Osteoblast (primary cell): ENCODE measurements around the gene ZSCAN18. TPM values are rescaled to one million over a fixed set of nuclear protein-coding genes. Genes with fewer than 3 reads are reported as not detected.

Source experiments
- DNase-seq: peaks from one replicate; pipeline ENCODE4 v3.0.0; 2011; ENCODE audit warnings: low spot score, mixed read lengths; ENCODE audit not compliant: insufficient read length; ENCODE audit errors: missing footprints
- H2AFZ ChIP-seq: 2 replicates; pipeline ENCODE4 v1.6.0; 2011; ENCODE audit warnings: mild to moderate bottlenecking, low read length
- H3K27ac ChIP-seq: 2 replicates; pipeline ENCODE4 v1.5.1; 2011; ENCODE audit warnings: mild to moderate bottlenecking, low read depth, low read length, moderate library complexity
- H3K27me3 ChIP-seq: 2 replicates; pipeline ENCODE4 v1.6.0; 2012; ENCODE audit warnings: mild to moderate bottlenecking, control low read depth, inconsistent platforms, low read length, moderate library complexity; ENCODE audit not compliant: insufficient read depth
- H3K36me3 ChIP-seq: 2 replicates; pipeline ENCODE4 v1.5.1; 2011; ENCODE audit warnings: mild to moderate bottlenecking, low read length, control low read depth, moderate library complexity; ENCODE audit not compliant: insufficient read depth
- H3K4me1 ChIP-seq: 2 replicates; pipeline ENCODE4 v1.5.1; 2011; ENCODE audit warnings: mild to moderate bottlenecking, low read length, control low read depth, moderate library complexity; ENCODE audit not compliant: insufficient read depth
- H3K4me2 ChIP-seq: 2 replicates; pipeline ENCODE4 v1.6.0; 2011; ENCODE audit warnings: mild to moderate bottlenecking, low read length; ENCODE audit not compliant: insufficient read depth
- H3K4me3 ChIP-seq: fragments of 200-600 bp; sonication (generic); 3 replicates; pipeline ENCODE4 v1.5.1; 2012; ENCODE audit warnings: mild to moderate bottlenecking, low read length, inconsistent platforms; ENCODE audit not compliant: insufficient read depth
- H3K79me2 ChIP-seq: 2 replicates; pipeline ENCODE4 v1.6.0; 2012; ENCODE audit warnings: mild to moderate bottlenecking, low read length, control low read depth, inconsistent platforms; ENCODE audit not compliant: insufficient read depth
- H3K9me3 ChIP-seq: 2 replicates; pipeline ENCODE4 v1.5.1; 2011; ENCODE audit warnings: low read depth, low read length, control low read depth
- H4K20me1 ChIP-seq: 2 replicates; pipeline ENCODE4 v1.6.0; 2012; ENCODE audit warnings: mild to moderate bottlenecking, low read length, control low read depth; ENCODE audit not compliant: insufficient read depth
- total RNA-seq: library from RNA; depleted of rRNA; stranded (reverse); fragments of >200 nt; gene quantifications from 2 replicates; pipeline ENCODE4 v1.2.3, GENCODE V29; 2012
- TF ChIP-seq, protein P1 (sequence below): IDR thresholded peaks from 2 replicates; pipeline ENCODE4 v1.5.1; 2011; ENCODE audit warnings: mild to moderate bottlenecking, low read depth, low read length, moderate library complexity; ENCODE audit errors: extremely low read depth

ZSCAN18 gene
- total RNA-seq, 1 donor = 60.4 TPM

DNA sequence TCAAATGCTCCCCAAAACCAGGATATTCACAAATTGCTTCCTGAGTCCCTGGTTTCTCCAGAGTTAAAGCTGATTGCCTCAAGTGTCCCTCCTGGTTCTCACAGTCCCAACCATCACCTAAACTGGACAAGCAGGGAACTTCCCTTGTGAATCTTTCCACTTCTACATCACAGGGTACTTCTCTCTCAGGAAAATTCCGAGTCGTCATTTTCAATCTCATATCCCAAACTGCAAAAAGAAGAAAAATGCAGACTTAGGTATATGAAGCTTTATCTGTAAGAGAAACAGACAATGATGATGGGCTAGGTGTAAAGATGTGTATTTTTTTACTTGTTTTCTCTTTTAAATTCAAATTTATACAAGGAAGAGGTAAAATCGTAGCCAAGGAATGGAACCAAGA, 31.3 kb upstream of the ZSCAN18 start:
- H3K9me3 ChIP-seq = peaks cover 58% of the 10 kb centered on the region
- H3K27ac ChIP-seq = no peak overlapping the region
- peaks cover 39% of the 10 kb centered on the region for H3K36me3 ChIP-seq
- H3K4me2 ChIP-seq = no peak overlapping the region
- no peak overlapping the region for H2AFZ ChIP-seq
- no peak for DNase-seq
- H4K20me1 ChIP-seq = no peaks in the 10 kb centered on the region
- no peaks in the 10 kb centered on the region for H3K79me2 ChIP-seq
- no peak overlapping the region for H3K4me3 ChIP-seq
- no peaks in the 10 kb centered on the region for H3K27me3 ChIP-seq
- TF ChIP-seq, protein P1, sequence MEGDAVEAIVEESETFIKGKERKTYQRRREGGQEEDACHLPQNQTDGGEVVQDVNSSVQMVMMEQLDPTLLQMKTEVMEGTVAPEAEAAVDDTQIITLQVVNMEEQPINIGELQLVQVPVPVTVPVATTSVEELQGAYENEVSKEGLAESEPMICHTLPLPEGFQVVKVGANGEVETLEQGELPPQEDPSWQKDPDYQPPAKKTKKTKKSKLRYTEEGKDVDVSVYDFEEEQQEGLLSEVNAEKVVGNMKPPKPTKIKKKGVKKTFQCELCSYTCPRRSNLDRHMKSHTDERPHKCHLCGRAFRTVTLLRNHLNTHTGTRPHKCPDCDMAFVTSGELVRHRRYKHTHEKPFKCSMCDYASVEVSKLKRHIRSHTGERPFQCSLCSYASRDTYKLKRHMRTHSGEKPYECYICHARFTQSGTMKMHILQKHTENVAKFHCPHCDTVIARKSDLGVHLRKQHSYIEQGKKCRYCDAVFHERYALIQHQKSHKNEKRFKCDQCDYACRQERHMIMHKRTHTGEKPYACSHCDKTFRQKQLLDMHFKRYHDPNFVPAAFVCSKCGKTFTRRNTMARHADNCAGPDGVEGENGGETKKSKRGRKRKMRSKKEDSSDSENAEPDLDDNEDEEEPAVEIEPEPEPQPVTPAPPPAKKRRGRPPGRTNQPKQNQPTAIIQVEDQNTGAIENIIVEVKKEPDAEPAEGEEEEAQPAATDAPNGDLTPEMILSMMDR = no peak
- no peaks in the 10 kb centered on the region for H3K4me1 ChIP-seq

DNA sequence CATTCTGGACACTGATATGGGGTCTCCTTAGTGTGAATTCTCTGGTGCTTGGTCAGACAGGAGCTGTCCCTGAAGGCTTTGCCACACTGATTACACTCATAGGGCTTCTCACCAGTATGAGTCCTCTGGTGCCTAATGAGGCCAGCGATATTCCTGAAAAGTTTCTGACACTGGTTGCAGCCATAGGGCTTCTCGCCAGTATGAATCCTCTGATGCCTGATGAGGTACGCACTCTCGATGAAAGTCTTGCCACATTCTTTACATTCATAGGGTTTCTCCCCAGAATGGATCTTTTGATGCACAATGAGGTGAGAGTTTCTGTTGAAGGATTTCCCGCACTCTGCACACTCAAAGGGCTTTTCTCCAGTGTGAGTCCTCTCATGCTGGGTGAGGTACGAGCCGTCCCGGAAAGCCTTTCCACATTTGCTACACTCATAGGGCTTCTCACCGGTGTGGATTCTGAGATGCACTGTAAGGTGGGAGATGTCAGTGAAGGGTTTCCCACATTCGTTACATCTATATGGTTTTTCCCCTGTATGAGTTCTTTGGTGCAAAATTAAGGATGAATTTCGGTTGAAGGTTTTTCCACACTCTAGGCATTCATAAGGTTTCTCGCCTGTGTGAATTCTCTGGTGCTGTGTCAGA, 30.1 kb upstream of the ZSCAN18 start:
- Histone ChIP-seq H3K36me3 (peaks cover 35% of the 10 kb centered on the region), H3K4me3 (no peak overlapping the region), H3K4me2 (no peak overlapping the region), H3K27ac (no peak overlapping the region), H3K79me2 (no peaks in the 10 kb centered on the region), H3K27me3 (no peaks in the 10 kb centered on the region), H3K4me1 (no peaks in the 10 kb centered on the region), H3K9me3 (peaks cover 58% of the 10 kb centered on the region), H2AFZ (no peak overlapping the region), H4K20me1 (no peaks in the 10 kb centered on the region)
- TF ChIP-seq, protein P1 = no peak
- no peak for DNase-seq

DNA sequence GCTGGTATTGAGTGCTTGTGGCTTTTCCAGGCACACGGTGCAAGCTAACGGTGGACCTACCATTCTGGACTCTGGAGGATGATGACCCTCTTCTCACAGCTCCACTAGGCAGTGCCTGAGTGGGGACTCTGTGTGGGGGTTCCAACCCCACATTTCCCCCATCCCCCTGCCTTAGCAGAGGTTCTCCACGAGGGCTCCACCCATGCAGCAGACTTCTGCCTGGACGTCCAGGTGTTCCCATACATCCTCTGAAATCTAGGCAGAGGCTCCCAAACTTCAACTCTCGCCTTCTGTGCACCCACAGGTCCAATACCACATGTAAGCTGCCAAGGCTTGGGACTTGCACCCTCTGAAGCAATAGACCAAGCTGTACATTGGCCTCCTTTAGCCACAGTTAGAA, 25.3 kb upstream of the ZSCAN18 start:
- H3K79me2 ChIP-seq = no peaks in the 10 kb centered on the region
- H3K27ac ChIP-seq = no peak overlapping the region
- no peak overlapping the region for H3K4me3 ChIP-seq
- no peaks in the 10 kb centered on the region for H3K27me3 ChIP-seq
- peaks cover 58% of the 10 kb centered on the region for H3K9me3 ChIP-seq
- H4K20me1 ChIP-seq = no peaks in the 10 kb centered on the region
- no peak overlapping the region for H2AFZ ChIP-seq
- no peak overlapping the region for H3K4me2 ChIP-seq
- peaks cover 3% of the 10 kb centered on the region for H3K36me3 ChIP-seq
- H3K4me1 ChIP-seq = no peaks in the 10 kb centered on the region
- DNase-seq = no peak
- TF ChIP-seq, protein P1 = no peak

DNA sequence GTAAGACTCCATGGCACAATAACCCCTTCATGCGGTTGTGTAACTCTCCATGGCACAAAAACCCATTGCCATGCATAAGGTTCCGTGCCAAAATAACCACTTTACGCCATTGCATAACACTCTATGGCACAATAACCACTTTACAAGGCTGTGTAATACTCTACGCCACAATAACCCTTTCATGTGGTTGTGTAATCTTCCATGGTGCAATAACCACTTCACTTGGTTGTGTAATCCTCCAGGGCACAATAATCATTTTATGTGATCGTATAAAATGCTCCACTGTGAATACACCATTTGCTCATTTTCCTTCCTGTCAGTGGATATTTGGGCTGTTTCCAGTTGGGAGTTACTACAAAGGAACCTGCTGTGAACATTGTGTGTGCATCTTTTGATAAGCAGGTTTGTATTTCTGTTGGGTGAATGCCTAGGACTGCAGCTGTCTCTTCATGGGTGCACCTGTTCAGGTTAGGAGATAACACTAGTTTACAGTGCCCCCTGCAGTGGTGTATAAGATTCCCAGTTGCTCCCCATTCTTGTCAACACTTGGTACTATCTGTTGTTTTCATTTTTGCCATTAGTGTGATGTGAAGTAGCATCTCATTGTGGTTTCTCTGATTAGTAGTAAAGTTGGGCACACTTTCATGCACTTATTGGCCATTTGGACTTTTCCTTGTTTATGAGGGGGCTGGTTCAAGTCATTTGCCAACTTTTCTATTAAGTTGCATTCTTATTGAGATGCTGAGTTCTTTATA, 21.1 kb upstream of the ZSCAN18 start:
- H3K36me3 ChIP-seq = no peaks in the 10 kb centered on the region
- no peaks in the 10 kb centered on the region for H4K20me1 ChIP-seq
- no peak for DNase-seq
- no peak overlapping the region for H3K27ac ChIP-seq
- H3K79me2 ChIP-seq = no peaks in the 10 kb centered on the region
- TF ChIP-seq, protein P1 = no peak
- peaks cover 31% of the 10 kb centered on the region for H3K9me3 ChIP-seq
- H3K4me1 ChIP-seq = no peaks in the 10 kb centered on the region
- H3K4me2 ChIP-seq = no peak overlapping the region
- H3K4me3 ChIP-seq = no peak overlapping the region
- H3K27me3 ChIP-seq = no peaks in the 10 kb centered on the region
- H2AFZ ChIP-seq = no peak overlapping the region
